ENCODE results near the gene FOLR3.
A peak's percentile ranks its signal among the peaks of the same experiment; 100 is the strongest.
"Not testable (repeated sequence)": the region's sequence is repeated elsewhere in the genome, so short reads cannot be mapped to it uniquely, and the experiment has no call there.

Gene FOLR3

GRCh38 chr11:72123117-72123653 is 12.3 kb upstream of the FOLR3 start:
- no peak for DNase-seq (ENCODE audit: low spot score)
- FAIRE-seq = no peak

GRCh38 chr11:72124046-72124445 is 11.5 kb upstream of the FOLR3 start:
- DNase-seq (ENCODE audit: low spot score) = no peak
- FAIRE-seq = no peak

GRCh38 chr11:72125956-72126355 is 9.6 kb upstream of the FOLR3 start:
- DNase-seq (ENCODE audit: low spot score) (no peak), FAIRE-seq (no peak)

- FAIRE-seq = no peak
- no peak for DNase-seq (ENCODE audit: low spot score)
Measured at GRCh38 chr11:72127923-72128322, 7.6 kb upstream of the FOLR3 start.

GRCh38 chr11:72129381-72129780 is 6.1 kb upstream of the FOLR3 start:
- DNase-seq (ENCODE audit: low spot score) = no peak
- no peak for FAIRE-seq

GRCh38 chr11:72132646-72133045 is 2.9 kb upstream of the FOLR3 start:
- no peak for FAIRE-seq

GRCh38 chr11:72135891-72136683 is 562 bp downstream of the FOLR3 start:
- no peak for DNase-seq (ENCODE audit: low spot score)
- peak; percentile 96 for FAIRE-seq

More at GRCh38 chr11:72132646-72133045, 2.9 kb upstream of the FOLR3 start:
- DNase-seq (ENCODE audit: low spot score) = no peak

GRCh38 chr11:72136684-72137262 is 1.2 kb downstream of the FOLR3 start:
- no peak for FAIRE-seq
- peak; percentile 30 for DNase-seq (ENCODE audit: low spot score)

- FAIRE-seq = no peak
- DNase-seq (ENCODE audit: low spot score) = no peak
Measured at GRCh38 chr11:72138821-72139390, 3.4 kb downstream of the FOLR3 start.

- no peak for DNase-seq (ENCODE audit: low spot score)
- no peak for FAIRE-seq
Measured at GRCh38 chr11:72139500-72139899, 4.0 kb downstream of the FOLR3 start.

- no peak for DNase-seq (ENCODE audit: low spot score)
- FAIRE-seq = no peak
Measured at GRCh38 chr11:72140661-72141060, 5.1 kb downstream of the FOLR3 start.

- FAIRE-seq (no peak), DNase-seq (ENCODE audit: low spot score) (peak; percentile 76)
Measured at GRCh38 chr11:72141066-72141465, 5.5 kb downstream of the FOLR3 start.

- DNase-seq (ENCODE audit: low spot score) = not testable (repeated sequence)
- FAIRE-seq = peak; percentile 86
Measured at GRCh38 chr11:72142086-72142485, 6.6 kb downstream of the FOLR3 start.

- FAIRE-seq = peak; percentile 72
- DNase-seq (ENCODE audit: low spot score) = not testable (repeated sequence)
Measured at GRCh38 chr11:72142543-72142942, 7.0 kb downstream of the FOLR3 start.

GRCh38 chr11:72144807-72145565 is 9.5 kb downstream of the FOLR3 start:
- FAIRE-seq (no peak), DNase-seq (ENCODE audit: low spot score) (no peak)

- DNase-seq (ENCODE audit: low spot score) = no peak
- no peak for FAIRE-seq
Measured at GRCh38 chr11:72146625-72147024, 11.1 kb downstream of the FOLR3 start.

- no peak for FAIRE-seq
- DNase-seq (ENCODE audit: low spot score) = no peak
Measured at GRCh38 chr11:72150882-72151281, 15.4 kb downstream of the FOLR3 start.

- FAIRE-seq; DNase-seq (ENCODE audit: low spot score): not testable (repeated sequence)
Measured at GRCh38 chr11:72153874-72154273, 18.3 kb downstream of the FOLR3 start.

GRCh38 chr11:72154816-72155215 is 19.3 kb downstream of the FOLR3 start:
- no peak for DNase-seq (ENCODE audit: low spot score)
- FAIRE-seq = no peak

GRCh38 chr11:72155751-72156150 is 20.2 kb downstream of the FOLR3 start:
- DNase-seq (ENCODE audit: low spot score) (no peak), FAIRE-seq (no peak)

- DNase-seq (ENCODE audit: low spot score) (no peak), FAIRE-seq (no peak)
Measured at GRCh38 chr11:72157131-72157530, 21.6 kb downstream of the FOLR3 start.

- FAIRE-seq (no peak), DNase-seq (ENCODE audit: low spot score) (no peak)
Measured at GRCh38 chr11:72160319-72160718, 24.8 kb downstream of the FOLR3 start.
